AG09319 (cell line): ENCODE results near the gene DNAJB11.
A peak's percentile ranks its signal among the peaks of the same experiment; 100 is the strongest.
"Not testable (repeated sequence)": the region's sequence is repeated elsewhere in the genome, so short reads cannot be mapped to it uniquely, and the experiment has no call there.

Experiments used
- DNase-seq: peaks from one replicate; pipeline ENCODE4 v3.0.0-alpha.2; 2010; ENCODE audit warnings: low read depth; ENCODE audit errors: extremely low read depth
- CTCF ChIP-seq: IDR thresholded peaks from 2 replicates; pipeline ENCODE4 v1.5.1; 2011; ENCODE audit warnings: low read depth, mild to moderate bottlenecking, inconsistent platforms, low read length, moderate library complexity

Gene DNAJB11

GRCh38 chr3:186580785-186581184 lies 10.3 kb downstream of the DNAJB11 start:
- no peak for DNase-seq
- TF ChIP-seq CTCF: no peak

- no peak for TF ChIP-seq CTCF
- no peak for DNase-seq
These were observed 12.0 kb downstream of the DNAJB11 start for GRCh38 chr3:186582541-186582940.

- DNase-seq: peak; percentile 40
- no peak for TF ChIP-seq CTCF
These were observed 13.3 kb downstream of the DNAJB11 start for GRCh38 chr3:186583831-186584230.

GRCh38 chr3:186586245-186586644 lies 15.7 kb downstream of the DNAJB11 start:
- not testable (repeated sequence) for DNase-seq

- no peak for DNase-seq
- TF ChIP-seq CTCF: no peak
These were observed 16.7 kb downstream of the DNAJB11 start for GRCh38 chr3:186587183-186587582.

- TF ChIP-seq CTCF: no peak
- no peak for DNase-seq
These were observed 18.1 kb downstream of the DNAJB11 start for GRCh38 chr3:186588632-186589031.

GRCh38 chr3:186589121-186589520 lies 18.6 kb downstream of the DNAJB11 start:
- TF ChIP-seq CTCF: no peak; the same call in 1 of the 2 replicates
- no peak for DNase-seq

GRCh38 chr3:186589856-186590579 lies 19.5 kb downstream of the DNAJB11 start:
- TF ChIP-seq CTCF: no peak
- no peak for DNase-seq
